ENCODE measurements around the gene KCTD11. TPM values are rescaled to one million over a fixed set of nuclear protein-coding genes. Genes with fewer than 3 reads are reported as not detected.

KCTD11 gene
- total RNA-seq, 1 experiment from 2014 or later, result 5.3 TPM

- peaks cover 12 to 15% of the 10 kb centered on the region in 2 experiments for H3K4me1 Mint-ChIP-seq
- H3K4ac ChIP-seq (ENCODE audit: low read depth, low read length), result no peak overlapping the region
- no peaks in the 10 kb centered on the region for H3K79me1 ChIP-seq (ENCODE audit: insufficient read depth, low read depth, low read length, poor library complexity, severe bottlenecking)
- no peaks in the 10 kb centered on the region for H3K79me2 ChIP-seq (ENCODE audit: insufficient read depth, low read length)
- no peak overlapping the region for H2BK12ac ChIP-seq (ENCODE audit: insufficient read length, low read depth, low read length)
- H3K27me3 Mint-ChIP-seq (ENCODE audit: low read depth), result no peaks in the 10 kb centered on the region; the same call in none of the 2 replicates
- H2BK15ac ChIP-seq (ENCODE audit: low read depth, low read length), result no peak overlapping the region
- no peaks in the 10 kb centered on the region for H3K9me3 Mint-ChIP-seq
- DNase-seq, result no peak
- H3K27me3 ChIP-seq (ENCODE audit: insufficient read depth, low read length), result no peaks in the 10 kb centered on the region
- H3K56ac ChIP-seq (ENCODE audit: insufficient read length, low read depth, low read length), result no peak overlapping the region
- H2AK5ac ChIP-seq (ENCODE audit: insufficient read length, low read length), result no peak overlapping the region
- H3K23ac ChIP-seq (ENCODE audit: insufficient read length, low read depth, low read length), result no peak overlapping the region
- H4K5ac ChIP-seq (ENCODE audit: insufficient read length, low read depth, low read length), result no peak overlapping the region
- no peak overlapping the region for H3T11ph ChIP-seq (ENCODE audit: low read length)
- H4K8ac ChIP-seq (replicated peaks; ENCODE audit: insufficient read length, low read depth, low read length), result no peak overlapping the region
- no peak overlapping the region for H2BK20ac ChIP-seq (ENCODE audit: low read depth, low read length, poor library complexity, severe bottlenecking)
- H3K14ac ChIP-seq (ENCODE audit: insufficient read depth, low read length), result no peak overlapping the region
- peaks cover 0 to 2% (median 0%) of the 10 kb centered on the region in 3 experiments; a peak in 2 of 7 replicates for H3K36me3 Mint-ChIP-seq (ENCODE audit: insufficient read depth in 1 of 3, low read depth in 3 of 3)
- H3K9ac ChIP-seq (ENCODE audit: extremely low read depth, insufficient read length, low read length), result no peak overlapping the region
- H3K27ac Mint-ChIP-seq, result no peak overlapping the region
- H3K4me2 ChIP-seq (ENCODE audit: insufficient read depth, insufficient read length, low read length), result no peak overlapping the region
- peak overlapping the region in 1 of 2 experiments; percentile 40; a peak in 1 of 5 replicates for H3K4me3 Mint-ChIP-seq
- no peak overlapping the region for H2BK5ac ChIP-seq (ENCODE audit: insufficient read length, low read length)
- no peak overlapping the region for H4K91ac ChIP-seq (ENCODE audit: insufficient read length, low read depth, low read length)
- H3K27ac ChIP-seq (ENCODE audit: insufficient read length, low read depth, low read length), result no peak overlapping the region
- no peak overlapping the region for H2BK120ac ChIP-seq (ENCODE audit: low read depth, low read length, poor library complexity, severe bottlenecking)
- peaks cover 12% of the 10 kb centered on the region for H3K23me2 ChIP-seq (ENCODE audit: insufficient read length, low read depth, low read length, poor library complexity, severe bottlenecking)
- TF ChIP-seq CTCF (conservative IDR thresholded peaks at IDR 0.05), result 0 out of 3 replicates have a peak, but pooled peaks have one; percentile 13
- WGBS (ENCODE audit: extremely low coverage, insufficient read length, low lambda C conversion rate), result no CpG with 5 or more reads among the region's 18 CpGs
- H4K20me1 ChIP-seq (ENCODE audit: control insufficient read depth, insufficient read depth, insufficient read length), result no peaks in the 10 kb centered on the region
- H3K18ac ChIP-seq (ENCODE audit: insufficient read length, low read depth, low read length), result no peak overlapping the region
- H2AFZ ChIP-seq (ENCODE audit: low read length), result no peak overlapping the region
- H3K9me3 ChIP-seq (ENCODE audit: control insufficient read depth, low read depth, low read length), result no peaks in the 10 kb centered on the region
- H3K4me1 ChIP-seq (ENCODE audit: insufficient read depth, low read length), result 0 out of 2 replicates have a peak, but pooled peaks cover 2% of the 10 kb centered on the region
Measured at GRCh38 chr17:7346761-7347614, 5.0 kb upstream of the KCTD11 start.

Measured in H9 (cell line).